IMR-90 (cell line): ENCODE data around the gene SERPINA5. TPM values are rescaled to one million over a fixed set of nuclear protein-coding genes. Genes with fewer than 3 reads are reported as not detected.

Source experiments
- ATAC-seq: fragments of 200-7000 bp; cut with Tn5 transposase; 2 replicates; pipeline ENCODE4 v1.9.1; 2020; ENCODE audit warnings: low read depth, mild to moderate bottlenecking, moderate library complexity
- BruUV-seq: library from RNA; stranded (reverse); fragments of 400-500 nt; replicated peaks from 2 replicates; lab custom pipeline; 2021; lab: Mats Ljungman, UMichigan
- CTCF ChIA-PET: fragments of 300-600 bp; formaldehyde crosslinking; extraction: SDS; loops from one replicate; lab custom pipeline; 2021; ENCODE audit warnings: antibody characterized with exemption; lab: Yijun Ruan, JAX
- POLR2A ChIA-PET: fragments of 300-600 bp; sonication (Branson Sonifier 250); formaldehyde crosslinking; loops from one replicate; lab custom pipeline; 2022; ENCODE audit warnings: antibody characterized with exemption; ENCODE audit not compliant: unreplicated experiment; lab: Charles Lee
- DNase-seq: peaks from one replicate; pipeline ENCODE4 v3.0.0; 2013
- H2AFZ ChIP-seq: replicated peaks from 2 replicates; pipeline ENCODE3; 2013; ENCODE audit warnings: low read length, mild to moderate bottlenecking; ENCODE audit not compliant: poor library complexity
- H2AK5ac ChIP-seq: 2 replicates; pipeline ENCODE4 v1.6.1; 2013; ENCODE audit warnings: low read depth, low read length, inconsistent platforms
- H2AK9ac ChIP-seq: replicated peaks from 2 replicates; pipeline ENCODE3; 2013; ENCODE audit warnings: mild to moderate bottlenecking, low read depth, low read length, moderate library complexity; ENCODE audit not compliant: poor library complexity
- H2BK120ac ChIP-seq: 2 replicates; pipeline ENCODE4 v1.6.1; 2013; ENCODE audit warnings: low read depth, low read length, inconsistent platforms
- H2BK15ac ChIP-seq: 3 replicates; pipeline ENCODE4 v1.6.1; 2013; ENCODE audit warnings: low read depth, low read length, inconsistent platforms
- H2BK20ac ChIP-seq: 2 replicates; pipeline ENCODE4 v1.6.1; 2013; ENCODE audit warnings: low read depth, mild to moderate bottlenecking, inconsistent platforms, low read length, moderate library complexity
- H2BK5ac ChIP-seq: 2 replicates; pipeline ENCODE4 v1.6.1; 2013; ENCODE audit warnings: mild to moderate bottlenecking, low read depth, low read length, inconsistent platforms; ENCODE audit not compliant: poor library complexity, severe bottlenecking
- H3K14ac ChIP-seq: replicated peaks from 2 replicates; pipeline ENCODE4 v1.6.1; 2013; ENCODE audit warnings: low read depth, low read length, inconsistent platforms
- H3K18ac ChIP-seq: 2 replicates; pipeline ENCODE4 v1.6.1; 2013; ENCODE audit warnings: low read depth, low read length, control low read depth
- H3K23ac ChIP-seq: 2 replicates; pipeline ENCODE4 v1.6.1; 2013; ENCODE audit warnings: low read depth, low read length, inconsistent platforms
- H3K27ac ChIP-seq: 2 replicates; pipeline ENCODE4 v1.5.1; 2013; ENCODE audit warnings: mild to moderate bottlenecking, control low read depth, low read length; ENCODE audit not compliant: insufficient read depth
- H3K27me3 ChIP-seq: 2 replicates; pipeline ENCODE4 v1.6.1; 2013; ENCODE audit warnings: low read length; ENCODE audit not compliant: control insufficient read depth, insufficient read depth
- H3K36me3 ChIP-seq: 2 replicates; pipeline ENCODE4 v1.6.1; 2013; ENCODE audit warnings: low read length, mixed read lengths; ENCODE audit not compliant: control insufficient read depth, insufficient read depth
- H3K4ac ChIP-seq: 2 replicates; pipeline ENCODE4 v1.6.1; 2013; ENCODE audit warnings: low read depth, low read length, inconsistent platforms
- H3K4me1 ChIP-seq: 2 replicates; pipeline ENCODE4 v1.6.1; 2013; ENCODE audit warnings: low read length, mixed read lengths; ENCODE audit not compliant: control insufficient read depth, insufficient read depth
- H3K4me2 ChIP-seq: 2 replicates; pipeline ENCODE4 v1.6.1; 2013; ENCODE audit warnings: low read depth, mild to moderate bottlenecking, control low read depth, low read length, moderate library complexity
- H3K4me3 ChIP-seq: 2 replicates; pipeline ENCODE4 v1.5.1; 2013; ENCODE audit warnings: low read depth, mild to moderate bottlenecking, control low read depth, low read length, moderate library complexity; ENCODE audit not compliant: insufficient read depth
- H3K56ac ChIP-seq: 2 replicates; pipeline ENCODE4 v1.6.1; 2013; ENCODE audit warnings: low read length, inconsistent platforms; ENCODE audit not compliant: insufficient read depth; ENCODE audit errors: extremely low read depth
- H3K79me1 ChIP-seq, 2 experiments: 2 replicates each; pipeline ENCODE4 v1.6.1; 2013; ENCODE audit warnings: low read length in 2 of 2, inconsistent platforms in 1 of 2, low read depth in 1 of 2
- H3K9ac ChIP-seq: 2 replicates; pipeline ENCODE4 v1.6.1; 2013; ENCODE audit warnings: low read depth, low read length, control low read depth
- H3K9me1 ChIP-seq: 2 replicates; pipeline ENCODE4 v1.6.1; 2013; ENCODE audit warnings: low read length, inconsistent platforms; ENCODE audit not compliant: insufficient read depth
- H3K9me3 ChIP-seq: 2 replicates; pipeline ENCODE4 v1.6.1; 2013; ENCODE audit warnings: low read length; ENCODE audit not compliant: control insufficient read depth, insufficient read depth
- H4K20me1 ChIP-seq: 2 replicates; pipeline ENCODE4 v1.6.1; 2013; ENCODE audit warnings: low read length, inconsistent platforms; ENCODE audit not compliant: insufficient read depth
- H4K5ac ChIP-seq: 2 replicates; pipeline ENCODE4 v1.6.1; 2013; ENCODE audit warnings: mild to moderate bottlenecking, low read depth, low read length, control low read depth
- H4K8ac ChIP-seq, 2 experiments: 2 replicates each; pipeline ENCODE4 v1.6.1; 2013; ENCODE audit warnings: low read depth in 2 of 2, low read length in 2 of 2, control low read depth in 1 of 2, inconsistent platforms in 1 of 2
- H4K91ac ChIP-seq: 2 replicates; pipeline ENCODE4 v1.6.1; 2013; ENCODE audit warnings: low read depth, low read length, inconsistent platforms; ENCODE audit not compliant: insufficient read depth
- BHLHE40 ChIP-seq: fragments of 150-350 bp; IDR thresholded peaks from 2 replicates; pipeline ENCODE4 v1.6.1; 2016; ENCODE audit warnings: mild to moderate bottlenecking, low read depth, low read length
- CEBPB ChIP-seq: IDR thresholded peaks from 2 replicates; pipeline ENCODE4 v1.6.1; 2012; ENCODE audit warnings: low read depth, low read length, improper control_type of control experiment
- MAZ ChIP-seq: IDR thresholded peaks from 2 replicates; pipeline ENCODE4 v1.6.1; 2012; ENCODE audit warnings: low read depth, mild to moderate bottlenecking, low read length, improper control_type of control experiment, moderate library complexity, borderline replicate concordance
- MXI1 ChIP-seq: IDR thresholded peaks from 2 replicates; pipeline ENCODE4 v1.6.1; 2012; ENCODE audit warnings: low read depth, mild to moderate bottlenecking, low read length, moderate library complexity, borderline replicate concordance
- NFE2L2 ChIP-seq: fragments of 150-350 bp; IDR thresholded peaks from 2 replicates; pipeline ENCODE4 v1.6.1; 2016; ENCODE audit warnings: low read depth, mild to moderate bottlenecking, low read length
- WGBS, 2 experiments: methylation state at CpG; one replicate each; pipeline versions ENCODE4 v1.1.5 to v1.1.7; 2013; ENCODE audit warnings: missing lambda C conversion rate in 2 of 2; ENCODE audit not compliant: insufficient read length in 1 of 2; ENCODE audit errors: extremely low coverage in 2 of 2; 5-methylcytosine and 5-hydroxymethylcytosine counted together
- dilution Hi-C: fragments of 300-500 bp; cut with HindIII; formaldehyde crosslinking; loops from one replicate; pipeline ENCODE4 v1.14.3; 2018; ENCODE audit warnings: low sequenced_read_pairs; ENCODE audit not compliant: unreplicated experiment
- in situ Hi-C: fragments of 300-500 bp; cut with MboI; formaldehyde crosslinking; loops from 3 replicates; pipeline ENCODE4 v1.14.3; 2019; ENCODE audit warnings: low sequenced_read_pairs, inconsistent platforms, mixed read lengths
- intact Hi-C: fragments of 100-400 bp; cut with micrococcal nuclease; formaldehyde crosslinking; loops from 2 replicates; pipeline ENCODE4 v1.10.0; 2022
- polyA plus RNA-seq, 3 experiments: library from polyadenylated mRNA; depleted of rRNA; stranded (reverse); fragments of >200 nt; gene quantifications; 2 replicates each; pipeline ENCODE4 v1.2.3, GENCODE V29; 2012; ENCODE audit warnings: low replicate concordance in 1 of 3
- total RNA-seq: library from RNA; depleted of rRNA; stranded (reverse); fragments of >200 nt; gene quantifications from 2 replicates; pipeline ENCODE4 v1.2.3, GENCODE V29; 2012

Gene SERPINA5
- total and polyA plus RNA-seq, 2 of the 4 experiments (the other 2 are of a cell fraction), result not detected

DNA sequence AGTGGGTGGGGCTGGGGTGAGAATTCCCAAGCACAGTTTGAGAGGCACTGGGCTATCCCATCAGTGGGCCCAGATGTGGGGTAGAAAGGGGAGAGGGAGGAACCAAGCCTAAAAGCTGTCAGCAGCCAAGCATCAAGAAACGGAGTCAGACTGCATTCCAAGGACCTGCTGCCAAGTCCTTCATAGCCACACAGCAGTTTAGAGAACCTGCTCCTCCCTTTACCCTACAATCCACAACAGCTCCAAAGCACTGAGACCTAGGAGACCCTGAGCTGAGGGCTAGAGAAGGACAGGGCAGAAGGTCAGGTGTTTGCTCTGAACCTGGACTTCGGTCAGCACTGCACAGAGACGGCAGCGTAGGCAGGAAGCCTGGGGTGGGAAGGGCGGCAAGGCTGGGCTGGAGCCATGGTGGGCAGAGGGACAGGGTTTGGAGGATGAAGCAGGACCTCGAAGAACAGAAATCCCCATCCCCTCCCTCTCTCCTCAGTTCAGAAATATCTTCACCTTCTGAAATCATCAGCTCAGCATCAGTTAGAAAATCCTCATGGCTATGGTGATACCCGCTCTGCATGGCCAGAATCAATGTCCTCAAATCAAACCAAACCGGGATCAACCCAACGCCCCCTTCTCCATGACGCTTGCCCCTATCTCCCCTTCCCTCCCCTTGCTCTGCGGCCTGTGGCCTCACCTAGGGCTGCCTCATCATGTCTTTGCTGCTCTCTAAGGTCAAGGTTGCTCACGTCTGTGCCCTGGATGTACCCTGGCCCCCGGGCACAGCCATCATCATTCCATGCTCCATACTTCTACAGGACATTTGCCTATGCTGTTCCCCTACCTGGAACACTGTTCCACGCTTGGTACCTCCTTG is 32.9 kb upstream of the SERPINA5 start:
- H3K9ac ChIP-seq, result no peak overlapping the region
- H3K18ac ChIP-seq, result no peak overlapping the region
- WGBS, 2 experiments, result 71% methylated on average over 7 of the region's 14 CpGs; no CpG with 5 or more reads in 1 of the 2 experiments
- H3K4me2 ChIP-seq, result no peak overlapping the region
- H3K36me3 ChIP-seq, result no peaks in the 10 kb centered on the region
- no peak overlapping the region for H3K14ac ChIP-seq
- dilution Hi-C loops (no loop called here), in situ Hi-C loops (no loop called here), intact Hi-C loops (no loop called here)
- H2BK5ac ChIP-seq, result no peak overlapping the region
- ATAC-seq, result no peak
- no peak overlapping the region for H4K5ac ChIP-seq
- no peaks in the 10 kb centered on the region for H3K4me1 ChIP-seq
- no peak overlapping the region for H2AFZ ChIP-seq
- ChIA-PET POLR2A (no interaction called here), CTCF (interaction anchor here (0.6 to 1.2 kb wide), 7 partner anchors 8 to 905 kb away, joined by 3 to 5 read pairs (median 3); partner anchors contain the start of gene SERPINA4)
- no peaks in the 10 kb centered on the region for H3K9me1 ChIP-seq
- H2BK20ac ChIP-seq, result no peak overlapping the region
- no peak overlapping the region for H4K8ac ChIP-seq
- no peak overlapping the region for H2BK15ac ChIP-seq
- no peak overlapping the region for H2AK9ac ChIP-seq
- H2AK5ac ChIP-seq, result no peak overlapping the region
- BruUV-seq, result no TSS peak
- H3K27me3 ChIP-seq, result no peaks in the 10 kb centered on the region
- no peak for DNase-seq
- no peak overlapping the region for H3K4me3 ChIP-seq
- no peaks in the 10 kb centered on the region for H4K20me1 ChIP-seq
- no peaks in the 10 kb centered on the region for H3K79me1 ChIP-seq
- no peak overlapping the region for H3K23ac ChIP-seq
- no peak overlapping the region for H2BK120ac ChIP-seq
- no peak for TF ChIP-seq MAZ
- TF ChIP-seq BHLHE40, result no peak
- TF ChIP-seq NFE2L2, result no peak
- no peak for TF ChIP-seq MXI1
- TF ChIP-seq CEBPB, result no peak
- no peak overlapping the region for H3K56ac ChIP-seq
- no peak overlapping the region for H3K4ac ChIP-seq
- H3K27ac ChIP-seq, result no peak overlapping the region
- no peak overlapping the region for H4K91ac ChIP-seq
- H3K9me3 ChIP-seq, result 0 out of 2 replicates have a peak, but pooled peaks cover 4% of the 10 kb centered on the region
